ENCODE results near the gene UNC5C.

UNC5C gene

GRCh38 chr4:95225849-95226248 is 322.9 kb downstream of the UNC5C start:
- H3K79me2 ChIP-seq (ENCODE audit: insufficient read depth, low read depth), result no peaks in the 10 kb centered on the region
- H3K36me3 ChIP-seq (ENCODE audit: insufficient read depth), result no peaks in the 10 kb centered on the region
- no peak overlapping the region for H2AFZ ChIP-seq (ENCODE audit: low read depth)
- H3K27me3 ChIP-seq (ENCODE audit: insufficient read depth, low read depth), result no peaks in the 10 kb centered on the region
- no peak overlapping the region for H3K4me3 ChIP-seq (IDR thresholded peaks at IDR 0.05; ENCODE audit: insufficient read depth, low read depth, low read length)
- TF ChIP-seq, protein P1, sequence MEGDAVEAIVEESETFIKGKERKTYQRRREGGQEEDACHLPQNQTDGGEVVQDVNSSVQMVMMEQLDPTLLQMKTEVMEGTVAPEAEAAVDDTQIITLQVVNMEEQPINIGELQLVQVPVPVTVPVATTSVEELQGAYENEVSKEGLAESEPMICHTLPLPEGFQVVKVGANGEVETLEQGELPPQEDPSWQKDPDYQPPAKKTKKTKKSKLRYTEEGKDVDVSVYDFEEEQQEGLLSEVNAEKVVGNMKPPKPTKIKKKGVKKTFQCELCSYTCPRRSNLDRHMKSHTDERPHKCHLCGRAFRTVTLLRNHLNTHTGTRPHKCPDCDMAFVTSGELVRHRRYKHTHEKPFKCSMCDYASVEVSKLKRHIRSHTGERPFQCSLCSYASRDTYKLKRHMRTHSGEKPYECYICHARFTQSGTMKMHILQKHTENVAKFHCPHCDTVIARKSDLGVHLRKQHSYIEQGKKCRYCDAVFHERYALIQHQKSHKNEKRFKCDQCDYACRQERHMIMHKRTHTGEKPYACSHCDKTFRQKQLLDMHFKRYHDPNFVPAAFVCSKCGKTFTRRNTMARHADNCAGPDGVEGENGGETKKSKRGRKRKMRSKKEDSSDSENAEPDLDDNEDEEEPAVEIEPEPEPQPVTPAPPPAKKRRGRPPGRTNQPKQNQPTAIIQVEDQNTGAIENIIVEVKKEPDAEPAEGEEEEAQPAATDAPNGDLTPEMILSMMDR (conservative IDR thresholded peaks at IDR 0.05; ENCODE audit: low read depth, low read length), result no peak
- H4K20me1 ChIP-seq (ENCODE audit: insufficient read depth), result no peaks in the 10 kb centered on the region
- H3K27ac ChIP-seq, result no peak overlapping the region
- H3K9ac ChIP-seq, result no peak overlapping the region
- no peaks in the 10 kb centered on the region for H3K4me1 ChIP-seq (ENCODE audit: low read depth, poor library complexity, severe bottlenecking)
- H3K4me2 ChIP-seq, result no peak overlapping the region

- TF ChIP-seq, protein P1 (conservative IDR thresholded peaks at IDR 0.05; ENCODE audit: low read depth, low read length), result no peak
- Histone ChIP-seq H4K20me1 (ENCODE audit: insufficient read depth) (no peaks in the 10 kb centered on the region), H3K4me1 (ENCODE audit: low read depth, poor library complexity, severe bottlenecking) (no peaks in the 10 kb centered on the region), H3K4me2 (no peak overlapping the region), H3K4me3 (IDR thresholded peaks at IDR 0.05; ENCODE audit: insufficient read depth, low read depth, low read length) (no peak overlapping the region), H3K36me3 (ENCODE audit: insufficient read depth) (no peaks in the 10 kb centered on the region), H3K79me2 (ENCODE audit: insufficient read depth, low read depth) (no peaks in the 10 kb centered on the region), H2AFZ (ENCODE audit: low read depth) (no peak overlapping the region), H3K27me3 (ENCODE audit: insufficient read depth, low read depth) (no peaks in the 10 kb centered on the region), H3K27ac (no peak overlapping the region), H3K9ac (no peak overlapping the region)
These were observed 324.4 kb downstream of the UNC5C start for GRCh38 chr4:95224402-95224801.

DNA sequence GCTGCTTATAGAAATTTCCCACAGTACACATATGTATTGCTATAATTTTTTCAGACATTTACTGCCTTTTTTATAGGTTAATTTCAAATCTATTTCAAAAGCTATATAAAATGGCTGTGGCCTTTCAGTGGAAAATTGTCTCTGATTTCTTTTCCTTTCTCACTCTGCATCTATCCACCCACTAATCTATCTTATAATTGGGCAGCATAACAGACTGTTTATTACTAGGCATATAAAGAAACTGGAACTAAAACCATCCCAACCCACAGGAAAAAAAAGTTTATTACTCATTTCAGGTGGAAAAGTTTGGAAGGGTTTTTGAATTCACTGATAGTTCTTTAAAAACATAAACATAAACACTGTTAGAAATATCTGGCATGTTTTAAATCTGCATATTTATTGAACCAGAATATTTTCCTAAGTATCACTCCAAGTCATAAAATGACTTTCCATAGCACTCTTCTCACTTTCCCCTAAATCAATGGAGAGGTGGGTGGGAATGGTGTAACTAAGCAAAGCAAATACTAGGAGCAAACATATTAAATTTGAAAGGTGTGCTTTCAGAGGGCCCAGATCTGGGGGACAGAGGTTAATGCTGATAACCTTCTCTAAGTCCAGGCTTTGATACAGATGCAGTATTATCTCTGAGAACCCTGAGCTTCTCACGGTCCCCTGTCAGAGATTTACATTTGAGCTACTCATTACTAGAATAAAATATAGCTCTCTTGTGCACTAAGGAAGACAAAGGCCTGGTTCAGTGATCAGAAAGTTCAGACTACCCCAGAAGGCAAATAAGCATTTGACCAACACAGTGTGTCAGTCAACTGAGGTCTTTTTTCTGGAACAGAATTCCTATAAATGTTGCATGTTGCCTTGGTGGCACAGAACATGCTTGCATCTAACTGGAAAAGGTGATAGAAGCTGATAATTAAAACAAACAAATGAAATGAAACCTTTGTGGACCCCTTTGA is 328.3 kb downstream of the UNC5C start:
- TF ChIP-seq, protein P1 (conservative IDR thresholded peaks at IDR 0.05; ENCODE audit: low read depth, low read length), result no peak
- Histone ChIP-seq H3K4me3 (IDR thresholded peaks at IDR 0.05; ENCODE audit: insufficient read depth, low read depth, low read length) (no peak overlapping the region), H4K20me1 (ENCODE audit: insufficient read depth) (no peaks in the 10 kb centered on the region), H2AFZ (ENCODE audit: low read depth) (no peak overlapping the region), H3K27ac (no peak overlapping the region), H3K36me3 (ENCODE audit: insufficient read depth) (no peaks in the 10 kb centered on the region), H3K27me3 (ENCODE audit: insufficient read depth, low read depth) (no peaks in the 10 kb centered on the region), H3K4me1 (ENCODE audit: low read depth, poor library complexity, severe bottlenecking) (peaks cover 15% of the 10 kb centered on the region), H3K79me2 (ENCODE audit: insufficient read depth, low read depth) (no peaks in the 10 kb centered on the region), H3K9ac (no peak overlapping the region), H3K4me2 (no peak overlapping the region)

DNA sequence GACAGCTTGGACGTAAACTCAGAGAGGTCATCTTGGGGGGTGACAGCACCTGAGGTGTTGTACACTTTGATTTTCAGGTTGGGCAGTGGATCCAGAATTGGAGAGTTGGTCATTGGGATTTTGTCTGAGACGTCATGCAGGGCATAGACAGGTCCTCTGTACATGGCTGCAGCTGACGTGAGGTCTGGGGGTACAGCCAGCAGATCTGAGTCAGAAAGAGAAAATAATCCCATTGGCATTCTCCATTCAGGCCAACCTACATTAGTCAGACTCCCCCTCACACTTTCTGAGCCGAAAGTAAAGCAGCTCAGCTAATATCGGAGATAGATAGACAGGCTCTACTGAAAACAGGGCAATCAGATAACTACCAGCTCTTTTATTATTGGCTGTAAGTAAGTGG is 329.7 kb downstream of the UNC5C start:
- Histone ChIP-seq H3K27ac (no peak overlapping the region), H3K4me2 (no peak overlapping the region), H2AFZ (ENCODE audit: low read depth) (no peak overlapping the region), H3K27me3 (ENCODE audit: insufficient read depth, low read depth) (no peaks in the 10 kb centered on the region), H3K36me3 (ENCODE audit: insufficient read depth) (no peaks in the 10 kb centered on the region), H3K9ac (no peak overlapping the region), H4K20me1 (ENCODE audit: insufficient read depth) (no peaks in the 10 kb centered on the region), H3K4me1 (ENCODE audit: low read depth, poor library complexity, severe bottlenecking) (peaks cover 15% of the 10 kb centered on the region), H3K4me3 (IDR thresholded peaks at IDR 0.05; ENCODE audit: insufficient read depth, low read depth, low read length) (no peak overlapping the region), H3K79me2 (ENCODE audit: insufficient read depth, low read depth) (no peaks in the 10 kb centered on the region)
- TF ChIP-seq, protein P1 (conservative IDR thresholded peaks at IDR 0.05; ENCODE audit: low read depth, low read length), result no peak
